ENCODE results near the gene KMO.
A peak's percentile ranks its signal among the peaks of the same experiment; 100 is the strongest.

KMO gene

DNA sequence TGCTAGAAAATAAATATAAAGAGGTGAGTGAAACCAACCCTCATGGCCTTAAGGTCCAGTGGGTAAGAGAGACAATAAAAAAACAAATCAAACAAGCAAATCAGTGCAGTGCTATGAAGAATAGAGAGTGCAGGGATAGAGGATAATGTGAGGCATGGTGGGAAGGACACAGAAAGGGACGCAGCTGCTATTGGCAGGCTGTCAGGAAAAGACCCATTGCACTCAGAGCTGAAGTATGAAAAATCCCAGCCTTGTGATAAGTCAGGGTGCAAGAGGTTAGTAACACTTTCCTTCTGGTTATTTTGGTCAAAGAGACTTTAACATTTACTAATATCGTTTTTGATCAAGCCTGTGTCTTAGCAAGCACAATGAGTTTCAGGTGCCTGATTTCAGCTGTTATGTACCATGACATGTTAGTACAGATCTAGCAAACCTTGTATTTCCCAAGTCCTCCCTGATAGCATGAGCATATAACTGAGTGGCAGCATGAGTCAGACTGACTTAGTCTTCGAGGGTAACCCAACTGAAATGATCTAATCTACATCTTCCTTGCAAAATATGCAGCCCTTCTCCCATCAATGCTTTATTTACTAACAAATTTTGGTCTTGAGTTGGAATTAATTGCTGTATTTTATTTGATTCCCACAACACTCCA lies 76.3 kb downstream of the KMO start:
- no peak overlapping the region for H3K4me3 ChIP-seq (ENCODE audit: insufficient read depth, low read length, poor library complexity, severe bottlenecking)
- H3F3A ChIP-seq (ENCODE audit: insufficient read depth): no peaks in the 10 kb centered on the region; the same call in 1 of the 2 replicates
- H3K9ac ChIP-seq (ENCODE audit: low read length): no peak overlapping the region
- no peak overlapping the region for H3K27ac ChIP-seq (ENCODE audit: low read depth, low read length)
- no peak overlapping the region for H3K4me2 ChIP-seq (ENCODE audit: low read depth, low read length, poor library complexity, severe bottlenecking)
- H3K9me2 ChIP-seq (replicated peaks; ENCODE audit: insufficient read depth, low read length): no peaks in the 10 kb centered on the region
- H4K20me1 ChIP-seq (ENCODE audit: low read depth, low read length): no peaks in the 10 kb centered on the region
- no peaks in the 10 kb centered on the region for H3K27me3 ChIP-seq (ENCODE audit: low read length)
- no peaks in the 10 kb centered on the region for H3K36me3 ChIP-seq (ENCODE audit: low read length)
- no peak overlapping the region for H2AFZ ChIP-seq (ENCODE audit: low read depth, low read length, severe bottlenecking)
- no peaks in the 10 kb centered on the region for H3K9me3 ChIP-seq (ENCODE audit: insufficient read depth, low read length)
- H3K79me2 ChIP-seq (ENCODE audit: insufficient read depth, low read length): no peaks in the 10 kb centered on the region
- TF ChIP-seq EZH2phosphoT487 (conservative IDR thresholded peaks at IDR 0.05; ENCODE audit: low read length) (no peak), CTCF (IDR thresholded peaks at IDR 0.05; ENCODE audit: insufficient read depth, low read length, poor library complexity, severe bottlenecking) (no peak)

DNA sequence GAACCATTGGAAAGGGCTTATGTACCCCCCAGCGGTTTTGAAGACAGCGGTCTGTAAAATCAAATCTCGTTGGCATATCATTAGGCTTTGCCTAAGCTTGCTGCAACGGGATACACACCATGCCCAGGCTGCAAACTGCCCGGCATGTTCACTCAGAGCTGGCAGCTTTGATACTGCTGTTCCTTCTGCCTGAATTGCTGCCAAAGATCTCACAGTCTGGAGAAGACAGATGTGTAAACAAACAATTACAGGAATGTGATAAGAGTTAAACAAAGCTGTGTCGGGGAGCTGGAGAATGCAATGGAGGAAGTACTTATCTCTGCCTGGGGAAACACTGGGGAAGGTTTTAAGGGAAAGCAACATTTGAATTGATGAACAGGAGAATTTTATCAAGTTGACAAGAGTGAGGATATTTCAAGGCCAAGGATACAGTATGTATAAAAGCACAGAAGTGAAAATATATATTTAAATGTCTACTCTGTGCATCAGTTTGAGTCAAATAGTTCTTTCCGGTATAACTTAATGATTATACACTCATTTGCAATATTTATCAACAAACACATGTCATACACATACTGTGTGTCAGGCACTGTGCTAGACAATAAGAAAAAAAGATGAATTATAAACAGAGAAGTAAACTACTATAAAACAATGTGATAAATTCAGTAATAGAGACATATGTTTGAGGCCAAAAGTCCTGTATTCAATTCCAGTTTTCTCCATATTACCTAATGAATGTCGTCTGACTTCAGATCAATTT lies 78.1 kb downstream of the KMO start:
- Histone ChIP-seq H3K9me3 (ENCODE audit: insufficient read depth, low read length) (no peaks in the 10 kb centered on the region), H2AFZ (ENCODE audit: low read depth, low read length, severe bottlenecking) (no peak overlapping the region), H3K9me2 (replicated peaks; ENCODE audit: insufficient read depth, low read length) (no peaks in the 10 kb centered on the region), H3K27me3 (ENCODE audit: low read length) (no peaks in the 10 kb centered on the region), H3K27ac (ENCODE audit: low read depth, low read length) (no peak overlapping the region), H3K4me2 (ENCODE audit: low read depth, low read length, poor library complexity, severe bottlenecking) (no peak overlapping the region), H3K36me3 (ENCODE audit: low read length) (no peaks in the 10 kb centered on the region), H4K20me1 (ENCODE audit: low read depth, low read length) (no peaks in the 10 kb centered on the region), H3F3A (ENCODE audit: insufficient read depth) (no peaks in the 10 kb centered on the region; the same call in 1 of the 2 replicates), H3K9ac (ENCODE audit: low read length) (no peak overlapping the region), H3K4me3 (ENCODE audit: insufficient read depth, low read length, poor library complexity, severe bottlenecking) (no peak overlapping the region), H3K79me2 (ENCODE audit: insufficient read depth, low read length) (no peaks in the 10 kb centered on the region)
- TF ChIP-seq EZH2phosphoT487 (conservative IDR thresholded peaks at IDR 0.05; ENCODE audit: low read length): no peak
- no peak for TF ChIP-seq CTCF (IDR thresholded peaks at IDR 0.05; ENCODE audit: insufficient read depth, low read length, poor library complexity, severe bottlenecking)

DNA sequence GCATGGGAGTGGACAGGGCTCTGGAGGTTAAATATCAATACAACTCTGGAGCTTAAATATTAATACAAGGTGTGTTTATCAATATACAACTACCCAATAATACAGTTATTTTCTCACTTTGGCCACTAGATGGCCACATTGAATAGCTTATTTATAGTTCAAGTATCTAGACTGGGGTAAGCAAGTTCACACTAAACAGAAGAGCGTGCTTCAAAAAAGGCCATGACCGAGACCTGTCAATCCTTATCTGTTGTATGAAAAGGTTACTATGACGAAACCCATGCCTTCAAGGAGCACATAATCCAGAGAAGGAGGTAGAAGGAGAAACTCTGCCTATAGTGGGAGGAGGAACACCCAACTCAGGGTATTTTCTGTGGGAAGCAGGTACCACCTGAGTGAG lies 78.9 kb downstream of the KMO start:
- H3K27me3 ChIP-seq (ENCODE audit: low read length): no peaks in the 10 kb centered on the region
- no peak overlapping the region for H3K4me2 ChIP-seq (ENCODE audit: low read depth, low read length, poor library complexity, severe bottlenecking)
- H3K9me3 ChIP-seq (ENCODE audit: insufficient read depth, low read length): no peaks in the 10 kb centered on the region
- TF ChIP-seq CTCF (IDR thresholded peaks at IDR 0.05; ENCODE audit: insufficient read depth, low read length, poor library complexity, severe bottlenecking) (peak; percentile 57), EZH2phosphoT487 (conservative IDR thresholded peaks at IDR 0.05; ENCODE audit: low read length) (no peak)
- H3K4me3 ChIP-seq (ENCODE audit: insufficient read depth, low read length, poor library complexity, severe bottlenecking): no peak overlapping the region
- no peak overlapping the region for H3K27ac ChIP-seq (ENCODE audit: low read depth, low read length)
- no peaks in the 10 kb centered on the region for H3K9me2 ChIP-seq (replicated peaks; ENCODE audit: insufficient read depth, low read length)
- peak overlapping the region; percentile 76 for H2AFZ ChIP-seq (ENCODE audit: low read depth, low read length, severe bottlenecking)
- H3K9ac ChIP-seq (ENCODE audit: low read length): no peak overlapping the region
- H3K79me2 ChIP-seq (ENCODE audit: insufficient read depth, low read length): no peaks in the 10 kb centered on the region
- H3K36me3 ChIP-seq (ENCODE audit: low read length): no peaks in the 10 kb centered on the region
- H3F3A ChIP-seq (ENCODE audit: insufficient read depth): no peaks in the 10 kb centered on the region; the same call in 1 of the 2 replicates
- no peaks in the 10 kb centered on the region for H4K20me1 ChIP-seq (ENCODE audit: low read depth, low read length)

All from SU-DHL-6 (cell line).